Lower lobe of right lung (tissue), 2 donors: Measurements from ENCODE around the gene FAM181A. TPM values are rescaled to one million over a fixed set of nuclear protein-coding genes. Genes with fewer than 3 reads are reported as not detected.

Experiments
- ATAC-seq, 2 donors: fragments of 200-7000 bp; cut with Tn5 transposase; one replicate each; pipeline ENCODE4 v1.9.1; 2020 to 2022; ENCODE audit warnings: mild to moderate bottlenecking in 2 of 2, moderate library complexity in 2 of 2
- DNase-seq: peaks from one replicate; pipeline ENCODE4 v3.0.0-alpha.2; 2020
- H3K27ac ChIP-seq: fragments of 200-600 bp; one replicate; pipeline ENCODE4 v1.8.0; 2022
- H3K27me3 ChIP-seq: fragments of 200-600 bp; one replicate; pipeline ENCODE4 v1.8.0; 2022; ENCODE audit warnings: low read depth
- H3K36me3 ChIP-seq: fragments of 200-600 bp; one replicate; pipeline ENCODE4 v1.8.0; 2022; ENCODE audit warnings: mild to moderate bottlenecking
- H3K4me1 ChIP-seq: fragments of 200-600 bp; one replicate; pipeline ENCODE4 v1.8.0; 2022
- H3K4me3 ChIP-seq: fragments of 200-600 bp; one replicate; pipeline ENCODE4 v1.8.0; 2022; ENCODE audit warnings: mild to moderate bottlenecking
- H3K9me3 ChIP-seq: fragments of 200-600 bp; one replicate; pipeline ENCODE4 v1.8.0; 2022
- intact Hi-C: fragments of 100-400 bp; cut with DNase I; formaldehyde crosslinking; loops from one replicate; pipeline ENCODE4 v1.11.0; 2022
- total RNA-seq: library from RNA; stranded (reverse); fragmentation: NEBNext Ultra II Directional; extraction: Animal tissue kit (Norgen Biotek cat#: 25700); gene quantifications from one replicate; pipeline ENCODE4 v1.2.1, GENCODE V29; 2021
- TF ChIP-seq, protein P1 (sequence below): fragments of 200-600 bp; IDR thresholded peaks from one replicate; pipeline ENCODE4 v1.8.0; 2022; ENCODE audit warnings: antibody characterized with exemption, mild to moderate bottlenecking
- donor health status: DM: no; HTN: yes; CAD: no; lungs with severe emphysema.

The FAM181A gene
- total RNA-seq, 1 donor from 2014 or later, result 6.4 TPM

DNA sequence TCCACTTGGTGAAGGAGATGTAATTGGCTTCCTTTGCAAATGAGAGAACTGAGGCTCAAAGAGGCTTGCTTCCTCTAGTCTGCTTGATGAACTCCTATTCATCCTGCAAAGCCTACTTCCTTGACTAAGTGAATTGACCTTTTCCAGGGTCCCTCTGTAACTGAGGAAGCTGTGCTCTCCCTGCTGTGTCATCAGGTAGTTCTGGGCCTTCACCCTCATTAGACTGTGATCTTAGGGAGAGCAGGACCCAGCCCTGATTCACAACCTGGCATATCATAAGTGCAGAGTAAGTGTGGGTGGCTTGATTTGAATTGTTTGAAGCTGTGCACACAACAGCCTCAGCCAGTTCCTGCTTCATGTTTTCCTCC is 32.9 kb downstream of the FAM181A start:
- H3K27ac ChIP-seq, result no peak overlapping the region
- ATAC-seq (no peak), DNase-seq (no peak)
- peaks cover 72% of the 10 kb centered on the region for H3K4me1 ChIP-seq
- intact Hi-C loops, result no loop called here
- TF ChIP-seq, protein P1, sequence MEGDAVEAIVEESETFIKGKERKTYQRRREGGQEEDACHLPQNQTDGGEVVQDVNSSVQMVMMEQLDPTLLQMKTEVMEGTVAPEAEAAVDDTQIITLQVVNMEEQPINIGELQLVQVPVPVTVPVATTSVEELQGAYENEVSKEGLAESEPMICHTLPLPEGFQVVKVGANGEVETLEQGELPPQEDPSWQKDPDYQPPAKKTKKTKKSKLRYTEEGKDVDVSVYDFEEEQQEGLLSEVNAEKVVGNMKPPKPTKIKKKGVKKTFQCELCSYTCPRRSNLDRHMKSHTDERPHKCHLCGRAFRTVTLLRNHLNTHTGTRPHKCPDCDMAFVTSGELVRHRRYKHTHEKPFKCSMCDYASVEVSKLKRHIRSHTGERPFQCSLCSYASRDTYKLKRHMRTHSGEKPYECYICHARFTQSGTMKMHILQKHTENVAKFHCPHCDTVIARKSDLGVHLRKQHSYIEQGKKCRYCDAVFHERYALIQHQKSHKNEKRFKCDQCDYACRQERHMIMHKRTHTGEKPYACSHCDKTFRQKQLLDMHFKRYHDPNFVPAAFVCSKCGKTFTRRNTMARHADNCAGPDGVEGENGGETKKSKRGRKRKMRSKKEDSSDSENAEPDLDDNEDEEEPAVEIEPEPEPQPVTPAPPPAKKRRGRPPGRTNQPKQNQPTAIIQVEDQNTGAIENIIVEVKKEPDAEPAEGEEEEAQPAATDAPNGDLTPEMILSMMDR, result no peak
- H3K4me3 ChIP-seq, result no peak overlapping the region
- no peaks in the 10 kb centered on the region for H3K36me3 ChIP-seq
- H3K9me3 ChIP-seq, result no peaks in the 10 kb centered on the region
- no peaks in the 10 kb centered on the region for H3K27me3 ChIP-seq

DNA sequence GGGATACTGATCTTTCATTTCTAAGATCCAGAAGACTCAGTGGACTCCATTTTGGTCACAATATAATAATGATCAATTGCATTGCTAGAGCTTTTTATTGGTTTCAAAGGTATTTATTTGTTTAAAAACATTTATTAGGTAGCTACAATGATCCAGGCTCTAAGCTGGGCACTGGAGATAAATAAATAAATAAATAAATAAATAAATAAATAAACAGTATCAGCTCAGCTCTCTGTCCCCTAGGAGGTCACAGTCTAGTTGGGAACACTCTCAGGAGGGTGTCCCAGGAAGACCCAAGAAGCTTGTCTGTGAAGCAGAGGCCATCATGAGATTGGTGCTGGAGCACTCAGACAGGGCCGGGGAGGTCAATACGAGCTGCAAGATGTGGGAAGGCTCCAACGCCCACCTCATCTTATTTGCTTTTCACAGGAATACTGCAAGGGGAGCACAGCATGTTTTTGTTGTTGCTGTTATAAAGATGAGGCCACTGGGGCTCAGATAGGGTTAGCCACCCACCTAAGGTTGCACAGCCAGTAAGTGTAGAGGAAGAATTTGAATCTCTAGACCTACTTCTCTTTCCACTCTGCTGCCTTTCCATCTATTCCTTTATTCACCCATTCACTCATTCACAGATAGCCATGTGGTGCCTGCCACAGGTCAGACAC is 33.8 kb downstream of the FAM181A start:
- TF ChIP-seq, protein P1, result no peak
- no peak for DNase-seq
- H3K36me3 ChIP-seq, result no peaks in the 10 kb centered on the region
- H3K9me3 ChIP-seq, result no peaks in the 10 kb centered on the region
- H3K4me3 ChIP-seq, result no peak overlapping the region
- H3K27ac ChIP-seq, result no peak overlapping the region
- intact Hi-C loops, result no loop called here
- no peaks in the 10 kb centered on the region for H3K27me3 ChIP-seq
- H3K4me1 ChIP-seq, result peaks cover 68% of the 10 kb centered on the region
- no peak for ATAC-seq

DNA sequence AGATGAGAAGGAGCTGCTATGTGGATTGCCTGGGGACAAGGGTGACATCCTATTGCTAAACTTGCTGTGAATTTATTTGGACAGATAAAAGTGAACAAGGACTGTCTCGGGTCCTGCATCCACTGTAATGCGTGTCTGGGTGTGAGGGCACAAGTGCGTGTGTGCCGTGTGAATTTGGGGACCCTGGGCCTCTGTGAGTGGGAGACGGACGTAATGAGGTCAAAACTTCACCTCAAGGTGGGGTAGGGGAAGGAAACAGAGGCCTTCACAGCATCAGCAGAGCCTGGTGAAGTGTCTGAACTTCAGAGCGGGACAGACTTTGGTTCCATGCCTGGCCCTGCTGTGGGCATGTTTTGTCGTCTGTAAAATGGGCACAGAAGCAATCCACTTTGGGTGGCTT is 34.5 kb downstream of the FAM181A start:
- ATAC-seq (no peak), DNase-seq (no peak)
- H3K27ac ChIP-seq, result no peak overlapping the region
- H3K36me3 ChIP-seq, result no peaks in the 10 kb centered on the region
- peaks cover 66% of the 10 kb centered on the region for H3K4me1 ChIP-seq
- H3K27me3 ChIP-seq, result no peaks in the 10 kb centered on the region
- TF ChIP-seq, protein P1, result no peak
- no peak overlapping the region for H3K4me3 ChIP-seq
- intact Hi-C loops, result no loop called here
- H3K9me3 ChIP-seq, result no peaks in the 10 kb centered on the region

DNA sequence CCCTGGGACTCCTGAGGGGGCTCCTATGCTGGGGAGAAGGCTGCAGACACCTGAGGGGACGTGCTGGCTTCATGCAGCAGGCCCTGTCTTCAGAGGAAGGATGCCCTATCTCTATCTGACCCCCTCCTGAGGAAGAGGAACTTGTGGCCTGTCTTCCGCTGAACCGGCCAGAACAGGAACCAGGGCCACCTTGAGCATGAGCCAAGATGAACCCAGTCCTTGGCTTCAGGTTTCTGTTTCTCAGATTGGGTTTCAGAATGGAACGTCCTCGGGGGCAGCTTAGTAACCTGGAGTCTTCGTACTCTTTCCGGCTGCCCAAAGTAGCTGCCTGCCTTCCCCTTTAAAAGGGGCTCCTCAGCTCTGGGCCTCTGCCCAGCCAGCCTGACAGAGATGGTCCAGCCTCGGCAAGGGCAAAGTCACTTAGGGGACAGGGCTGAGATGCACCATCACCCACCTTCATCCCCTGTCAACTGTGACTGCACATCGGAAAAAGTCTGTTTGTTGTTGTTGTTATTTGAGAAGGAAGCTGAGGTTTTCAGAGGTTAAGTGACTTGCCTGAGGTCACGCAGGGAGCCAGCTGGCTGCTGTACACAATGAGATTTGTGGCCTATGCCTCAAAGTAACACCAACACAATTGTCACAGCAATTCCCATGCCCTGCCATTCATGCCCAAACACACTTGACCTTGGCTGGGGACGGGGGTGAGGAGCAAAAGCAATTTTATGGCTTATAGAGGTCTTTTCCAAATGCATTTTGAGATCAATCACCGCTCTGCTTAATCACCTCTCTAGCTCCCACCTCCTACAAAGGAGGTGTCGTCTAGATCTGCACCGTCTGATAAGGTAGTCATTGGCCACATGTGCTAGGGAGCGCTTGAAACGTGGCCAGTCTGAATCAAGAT is 35.8 kb downstream of the FAM181A start:
- Histone ChIP-seq H3K9me3 (no peaks in the 10 kb centered on the region), H3K27me3 (no peaks in the 10 kb centered on the region), H3K4me1 (peaks cover 70% of the 10 kb centered on the region), H3K4me3 (no peak overlapping the region), H3K36me3 (no peaks in the 10 kb centered on the region), H3K27ac (peak overlapping the region; percentile 62)
- TF ChIP-seq, protein P1, result no peak
- intact Hi-C loops, result no loop called here
- ATAC-seq, result peak; percentile 58 to 70
- DNase-seq, result peak; percentile 66

GRCh38 chr14:93963692-93964091 is 36.5 kb downstream of the FAM181A start:
- H3K36me3 ChIP-seq, result no peaks in the 10 kb centered on the region
- TF ChIP-seq, protein P1, result no peak
- no peak for ATAC-seq
- H3K27ac ChIP-seq, result peak overlapping the region; percentile 62
- DNase-seq, result no peak
- H3K4me3 ChIP-seq, result no peak overlapping the region
- no peaks in the 10 kb centered on the region for H3K9me3 ChIP-seq
- no peaks in the 10 kb centered on the region for H3K27me3 ChIP-seq
- intact Hi-C loops, result no loop called here
- peaks cover 66% of the 10 kb centered on the region for H3K4me1 ChIP-seq
